Nucleus accumbens (tissue), 56 donors: ENCODE measurements around the gene CROCC2.

Experiments used
- DNase-seq, 56 donors: peaks; one replicate each; lab custom pipeline; 2025; lab: John Stamatoyannopoulos, UW

Gene CROCC2

GRCh38 chr2:240906141-240906910 is at the start of gene CROCC2:
Gene CROCC2, plus strand, starts transcription at chr2:240906336. Its CDS starts 178 bp downstream, at chr2:240906514.
- peak in 1 of 56 donors; percentile 22 for DNase-seq

- no peak for DNase-seq
Measured at GRCh38 chr2:240857039-240858008, 48.8 kb upstream of the CROCC2 start.

- DNase-seq, result no peak
Measured at GRCh38 chr2:240858321-240858720, 47.8 kb upstream of the CROCC2 start.

GRCh38 chr2:240858871-240859270 is 47.3 kb upstream of the CROCC2 start:
- no peak for DNase-seq

GRCh38 chr2:240861547-240861946 is 44.6 kb upstream of the CROCC2 start:
- no peak for DNase-seq

- DNase-seq, result no peak
Measured at GRCh38 chr2:240864475-240864874, 41.7 kb upstream of the CROCC2 start.

GRCh38 chr2:240865391-240865790 is 40.7 kb upstream of the CROCC2 start:
- DNase-seq, result no peak

- no peak for DNase-seq
Measured at GRCh38 chr2:240868286-240869108, 37.6 kb upstream of the CROCC2 start, which contains the start of gene AGXT. Gene AGXT, plus strand, starts transcription at chr2:240868824. Its CDS starts 42 bp downstream, at chr2:240868866.

- DNase-seq, result no peak
Measured at GRCh38 chr2:240869109-240869955, 36.8 kb upstream of the CROCC2 start.

GRCh38 chr2:240869956-240870875 is 35.9 kb upstream of the CROCC2 start:
- DNase-seq, result no peak

GRCh38 chr2:240871071-240871958 is 34.8 kb upstream of the CROCC2 start:
- DNase-seq, result no peak

GRCh38 chr2:240872317-240873097 is 33.6 kb upstream of the CROCC2 start:
- DNase-seq, result no peak

GRCh38 chr2:240873098-240873788 is 32.9 kb upstream of the CROCC2 start:
- DNase-seq, result no peak

GRCh38 chr2:240873805-240874714 is 32.1 kb upstream of the CROCC2 start:
- DNase-seq, result no peak

GRCh38 chr2:240874715-240875227 is 31.4 kb upstream of the CROCC2 start:
- no peak for DNase-seq
